Keratinocyte (primary cell): ENCODE results near the gene TBRG4.

ENCODE experiments used
- CTCF ChIP-seq, 3 experiments: IDR thresholded peaks in 1 of 3; conservative IDR thresholded peaks in 1 of 3; optimal IDR thresholded peaks in 1 of 3; 2 replicates in 2 of 3; 3 replicates in 1 of 3; pipeline versions ENCODE3 to v1.5.1; 2011; ENCODE audit warnings: low read length in 3 of 3, mild to moderate bottlenecking in 3 of 3, moderate library complexity in 2 of 3, control low read depth in 1 of 3, inconsistent platforms in 1 of 3; ENCODE audit not compliant: insufficient read depth in 2 of 3; ENCODE audit errors: extremely low read depth in 1 of 3
- EZH2 ChIP-seq: IDR thresholded peaks from one replicate; pipeline ENCODE4 v1.6.1; 2012; ENCODE audit warnings: inconsistent platforms, mild to moderate bottlenecking, low read length, moderate library complexity

- TF ChIP-seq CTCF (optimal IDR thresholded peaks at IDR 0.05 in 1 of 3, IDR thresholded peaks at IDR 0.05 in 1 of 3, conservative IDR thresholded peaks at IDR 0.05 in 1 of 3; ENCODE audit: extremely low read depth in 1 of 3, insufficient read depth in 2 of 3, low read length in 3 of 3) = no peak
- TF ChIP-seq EZH2 = no peak
Observed at GRCh38 chr7:45150199-45150598, 38.7 kb upstream of the TBRG4 start.
